ENCODE measurements around the gene INPP5A. TPM values are rescaled to one million over a fixed set of nuclear protein-coding genes. Genes with fewer than 3 reads are reported as not detected.
A peak's percentile ranks its signal among the peaks of the same experiment; 100 is the strongest.

The INPP5A gene
- total RNA-seq, 4 donors from 2014 or later = 31.2 to 51.8 (median 41.5) TPM

GRCh38 chr10:132634947-132635271 lies 97.3 kb downstream of the INPP5A start:
- DNase-seq (ENCODE audit: low spot score in 2 of 2) = no peak
- TF ChIP-seq POLR2A (IDR thresholded peaks at IDR 0.05) (no peak), CTCF (IDR thresholded peaks at IDR 0.05) (no peak)
- no peak overlapping the region for H3K4me3 ChIP-seq (ENCODE audit: low read depth, poor library complexity, severe bottlenecking)
- intact Hi-C loops (cut with DNase I; ENCODE audit: low total_unique reads) = loop anchor here (5.0 kb wide), 1 partner anchor 178 kb away; no protein-coding TSS in a partner anchor
- 94 to 98% methylated on average over 4 of the region's 4 CpGs for WGBS, 2 donors

- intact Hi-C loops (cut with DNase I; ENCODE audit: low total_unique reads) = loop anchor here (5.0 kb wide), 1 partner anchor 179 kb away; no protein-coding TSS in a partner anchor
- DNase-seq (ENCODE audit: low spot score in 2 of 2) = no peak
- 78 to 91% methylated on average over 9 of the region's 9 CpGs for WGBS, 2 donors
- H3K4me3 ChIP-seq (ENCODE audit: low read depth, poor library complexity, severe bottlenecking) = no peak overlapping the region
- TF ChIP-seq POLR2A (IDR thresholded peaks at IDR 0.05) (no peak), CTCF (IDR thresholded peaks at IDR 0.05) (no peak)
These were observed 98.8 kb downstream of the INPP5A start for GRCh38 chr10:132636358-132636757.

- H3K4me3 ChIP-seq (ENCODE audit: low read depth, poor library complexity, severe bottlenecking) = no peak overlapping the region
- intact Hi-C loops (cut with DNase I; ENCODE audit: low total_unique reads) = loop anchor here (5.0 kb wide), 1 partner anchor 180 kb away; no protein-coding TSS in a partner anchor
- WGBS, 2 donors = 42 to 45% methylated on average over 19 of the region's 19 CpGs
- no peak for DNase-seq (ENCODE audit: low spot score in 2 of 2)
- TF ChIP-seq CTCF (IDR thresholded peaks at IDR 0.05) (no peak), POLR2A (IDR thresholded peaks at IDR 0.05) (no peak)
These were observed 100.0 kb downstream of the INPP5A start for GRCh38 chr10:132637477-132638129.

GRCh38 chr10:132638130-132638515 lies 100.5 kb downstream of the INPP5A start:
- intact Hi-C loops (cut with DNase I; ENCODE audit: low total_unique reads) = loop anchor here (5.0 kb wide), 1 partner anchor 181 kb away; no protein-coding TSS in a partner anchor
- WGBS, 2 donors = 65 to 73% methylated on average over 8 of the region's 8 CpGs

GRCh38 chr10:132639470-132639869 lies 101.9 kb downstream of the INPP5A start:
- H3K4me3 ChIP-seq (ENCODE audit: low read depth, poor library complexity, severe bottlenecking) = no peak overlapping the region
- TF ChIP-seq CTCF (IDR thresholded peaks at IDR 0.05) (no peak), POLR2A (IDR thresholded peaks at IDR 0.05) (no peak)
- WGBS, 2 donors = 90 to 91% methylated on average over 4 of the region's 4 CpGs
- intact Hi-C loops (cut with DNase I; ENCODE audit: low total_unique reads) = loop anchor here (5.0 kb wide), 1 partner anchor 182 kb away; no protein-coding TSS in a partner anchor
- DNase-seq (ENCODE audit: low spot score in 2 of 2) = no peak

More at GRCh38 chr10:132638130-132638515, 100.5 kb downstream of the INPP5A start:
- H3K4me3 ChIP-seq (ENCODE audit: low read depth, poor library complexity, severe bottlenecking) = no peak overlapping the region
- DNase-seq (ENCODE audit: low spot score in 2 of 2) = peak in 1 of 2 donors; percentile 65
- TF ChIP-seq CTCF (IDR thresholded peaks at IDR 0.05) (no peak), POLR2A (IDR thresholded peaks at IDR 0.05) (no peak)

Data from lower leg skin (tissue), 4 donors.